H1 (cell line): ENCODE data around the gene BTBD3. TPM values are rescaled to one million over a fixed set of nuclear protein-coding genes. Genes with fewer than 3 reads are reported as not detected.

Experiments used
- CTCF ChIA-PET: fragments of 300-600 bp; sonication (Branson Sonifier 250); formaldehyde crosslinking; loops from one replicate; lab custom pipeline; 2021; ENCODE audit not compliant: partially characterized antibody; lab: Charles Lee
- POLR2A ChIA-PET: fragments of 300-600 bp; sonication (Branson Sonifier 250); formaldehyde crosslinking; loops from one replicate; lab custom pipeline; 2021; ENCODE audit warnings: inconsistent platforms; ENCODE audit not compliant: partially characterized antibody; lab: Charles Lee
- DNase-seq, 2 experiments: peaks; one replicate each; pipeline versions ENCODE4 v3.0.0 to v3.0.0-alpha.2; 2010 to 2022; ENCODE audit warnings: low spot score in 2 of 2, low read depth in 1 of 2, mixed read lengths in 1 of 2
- FAIRE-seq: peaks from 2 replicates; lab custom pipeline; 2011; peaks lifted over from hg19 to GRCh38; lab: Jason Lieb, UNC
- H2AFZ ChIP-seq: 2 replicates; pipeline ENCODE4 v1.8.1; 2012; ENCODE audit warnings: low read length, inconsistent platforms
- H2AK5ac ChIP-seq: 2 replicates; pipeline ENCODE4 v1.6.1; 2013; ENCODE audit warnings: low read depth, low read length
- H2BK120ac ChIP-seq: replicated peaks from 2 replicates; pipeline ENCODE3; 2013; ENCODE audit warnings: low read depth, low read length, inconsistent platforms
- H2BK12ac ChIP-seq: 2 replicates; pipeline ENCODE4 v1.6.1; 2013; ENCODE audit warnings: low read depth, low read length
- H2BK15ac ChIP-seq: 2 replicates; pipeline ENCODE4 v1.6.1; 2013; ENCODE audit warnings: low read length
- H2BK20ac ChIP-seq: 2 replicates; pipeline ENCODE4 v1.6.1; 2013; ENCODE audit warnings: low read length
- H2BK5ac ChIP-seq: 2 replicates; pipeline ENCODE4 v1.6.1; 2013; ENCODE audit warnings: low read depth, low read length
- H3K14ac ChIP-seq: 2 replicates; pipeline ENCODE4 v1.6.1; 2013; ENCODE audit warnings: inconsistent platforms; ENCODE audit not compliant: insufficient read length
- H3K18ac ChIP-seq: 2 replicates; pipeline ENCODE4 v1.6.1; 2013; ENCODE audit warnings: low read length; ENCODE audit errors: extremely low read depth
- H3K23ac ChIP-seq: 2 replicates; pipeline ENCODE4 v1.6.1; 2013; ENCODE audit warnings: inconsistent platforms; ENCODE audit not compliant: insufficient read length
- H3K23me2 ChIP-seq: 2 replicates; pipeline ENCODE4 v1.6.1; 2013; ENCODE audit warnings: low read depth, low read length
- H3K27ac ChIP-seq: 2 replicates; pipeline ENCODE4 v1.6.1; 2011; ENCODE audit warnings: low read depth, low read length, inconsistent platforms
- H3K27me3 ChIP-seq, 4 experiments: replicated peaks in 1 of 4; 1 replicate in 1 of 4; 2 replicates in 3 of 4; pipeline versions ENCODE4 v1.6.1 to v1.8.1; 2011 to 2013; ENCODE audit warnings: low read length in 3 of 4, mild to moderate bottlenecking in 3 of 4, inconsistent platforms in 2 of 4, mixed read lengths in 2 of 4, moderate library complexity in 1 of 4; ENCODE audit not compliant: control insufficient read depth in 3 of 4, insufficient read depth in 3 of 4; ENCODE audit errors: extremely low read depth in 1 of 4
- H3K36me3 ChIP-seq, 4 experiments: 2 replicates each; pipeline versions ENCODE4 v1.6.1 to v1.8.1; 2011 to 2013; ENCODE audit warnings: mild to moderate bottlenecking in 4 of 4, low read length in 3 of 4, moderate library complexity in 2 of 4, control low read depth in 1 of 4, inconsistent platforms in 1 of 4; ENCODE audit not compliant: insufficient read depth in 4 of 4, control insufficient read depth in 2 of 4
- H3K4ac ChIP-seq: replicated peaks from 2 replicates; pipeline ENCODE3; 2013; ENCODE audit warnings: low read length, low read depth, mixed read lengths, inconsistent platforms; ENCODE audit not compliant: insufficient read length
- H3K4me1 ChIP-seq, 4 experiments: replicated peaks in 1 of 4; 1 replicate in 1 of 4; 2 replicates in 3 of 4; pipeline versions ENCODE4 v1.6.1 to v1.8.1; 2011 to 2013; ENCODE audit warnings: low read length in 3 of 4, inconsistent platforms in 2 of 4, mixed read lengths in 1 of 4; ENCODE audit not compliant: insufficient read depth in 4 of 4, control insufficient read depth in 3 of 4
- H3K4me2 ChIP-seq, 2 experiments: 2 replicates each; pipeline versions ENCODE4 v1.6.1 to v1.8.1; 2011 to 2013; ENCODE audit warnings: low read depth in 2 of 2, low read length in 2 of 2, control low read depth in 1 of 2, inconsistent platforms in 1 of 2, mild to moderate bottlenecking in 1 of 2; ENCODE audit not compliant: insufficient read depth in 1 of 2
- H3K4me3 ChIP-seq, 4 experiments: fragments of 200-600, 300-600 bp in 1 of 4; sonication (generic), shearing (Covaris generic), sonication (Bioruptor Twin) in 1 of 4; 2 replicates each; pipeline versions ENCODE4 v1.5.1 to v1.8.1; 2011 to 2016; ENCODE audit warnings: low read length in 4 of 4, low read depth in 3 of 4, control low read depth in 2 of 4, inconsistent platforms in 2 of 4, mild to moderate bottlenecking in 2 of 4, mixed read lengths in 1 of 4, moderate library complexity in 1 of 4; ENCODE audit not compliant: insufficient read depth in 2 of 4; ENCODE audit errors: extremely low read depth in 1 of 4
- H3K56ac ChIP-seq: replicated peaks from 2 replicates; pipeline ENCODE3; 2013; ENCODE audit warnings: low read depth, mild to moderate bottlenecking, mixed read lengths, low read length, inconsistent platforms; ENCODE audit not compliant: insufficient read length
- H3K79me1 ChIP-seq: 2 replicates; pipeline ENCODE4 v1.6.1; 2013; ENCODE audit warnings: low read depth, low read length, control low read depth
- H3K79me2 ChIP-seq, 2 experiments: 2 replicates each; pipeline versions ENCODE4 v1.6.1 to v1.8.1; 2012 to 2013; ENCODE audit warnings: low read length in 2 of 2, mild to moderate bottlenecking in 2 of 2, inconsistent platforms in 1 of 2; ENCODE audit not compliant: insufficient read depth in 2 of 2, control insufficient read depth in 1 of 2
- H3K9ac ChIP-seq, 4 experiments: replicated peaks in 1 of 4; 1 replicate in 1 of 4; 2 replicates in 3 of 4; pipeline versions ENCODE4 v1.6.1 to v1.8.1; 2011 to 2013; ENCODE audit warnings: low read depth in 3 of 4, low read length in 3 of 4, control low read depth in 2 of 4, mild to moderate bottlenecking in 2 of 4, moderate library complexity in 2 of 4, inconsistent platforms in 1 of 4; ENCODE audit errors: extremely low read depth in 1 of 4
- H3K9me3 ChIP-seq, 2 experiments: 2 replicates each; pipeline versions ENCODE4 v1.6.1 to v1.8.1; 2012 to 2013; ENCODE audit warnings: mild to moderate bottlenecking in 2 of 2, moderate library complexity in 2 of 2, control low read depth in 1 of 2, inconsistent platforms in 1 of 2, low read depth in 1 of 2, low read length in 1 of 2, mixed read lengths in 1 of 2; ENCODE audit not compliant: insufficient read depth in 2 of 2
- H4K20me1 ChIP-seq, 2 experiments: replicated peaks in 1 of 2; 2 replicates each; pipeline versions ENCODE3 to v1.8.1; 2011 to 2013; ENCODE audit warnings: inconsistent platforms in 2 of 2, low read length in 2 of 2, mild to moderate bottlenecking in 1 of 2; ENCODE audit not compliant: insufficient read depth in 2 of 2, control insufficient read depth in 1 of 2
- H4K5ac ChIP-seq: 2 replicates; pipeline ENCODE4 v1.6.1; 2013; ENCODE audit warnings: low read length, low read depth, mixed read lengths, inconsistent platforms; ENCODE audit not compliant: insufficient read length
- H4K8ac ChIP-seq: 2 replicates; pipeline ENCODE4 v1.8.0; 2013; ENCODE audit warnings: mild to moderate bottlenecking, moderate library complexity, low read length, inconsistent platforms; ENCODE audit not compliant: insufficient read depth; ENCODE audit errors: extremely low read depth
- H4K91ac ChIP-seq: replicated peaks from 2 replicates; pipeline ENCODE3; 2013; ENCODE audit warnings: low read length, mixed read lengths, inconsistent platforms; ENCODE audit not compliant: insufficient read length
- BACH1 ChIP-seq: IDR thresholded peaks from 2 replicates; pipeline ENCODE4 v1.6.1; 2012; ENCODE audit warnings: low read length, improper control_type of control experiment
- BCL11A ChIP-seq, 2 experiments: IDR thresholded peaks; one replicate each; pipeline ENCODE4 v1.6.1; 2011; ENCODE audit warnings: low read depth in 2 of 2, low read length in 2 of 2, mild to moderate bottlenecking in 2 of 2
- CBX5 ChIP-seq: fragments of 300-800, 300-1000 bp; sonication (generic); IDR thresholded peaks from 2 replicates; pipeline ENCODE4 v1.7.1; 2016; ENCODE audit warnings: antibody characterized with exemption, low read length, low read depth
- CHD1 ChIP-seq: IDR thresholded peaks from 2 replicates; pipeline ENCODE4 v1.6.1; 2012; ENCODE audit warnings: low read depth, low read length, improper control_type of control experiment
- EZH2 ChIP-seq: fragments of 200-600 bp; sonication (generic); IDR thresholded peaks from 2 replicates; pipeline ENCODE4 v1.7.1; 2012; ENCODE audit warnings: low read depth, mild to moderate bottlenecking, moderate library complexity, low read length, inconsistent platforms; ENCODE audit not compliant: severe bottlenecking
- GABPA ChIP-seq: IDR thresholded peaks from 2 replicates; pipeline ENCODE4 v1.6.1; 2011; ENCODE audit warnings: mild to moderate bottlenecking, low read length, moderate library complexity, borderline replicate concordance; ENCODE audit not compliant: insufficient read depth
- HDAC6 ChIP-seq: IDR thresholded peaks from one replicate; pipeline ENCODE4 v1.7.1; 2012; ENCODE audit warnings: low read depth, mild to moderate bottlenecking, inconsistent platforms, low read length, moderate library complexity
- JUND ChIP-seq: IDR thresholded peaks from 2 replicates; pipeline ENCODE4 v1.6.1; 2011; ENCODE audit warnings: mild to moderate bottlenecking, improper control_type of control experiment, low read length
- NRF1 ChIP-seq: IDR thresholded peaks from 2 replicates; pipeline ENCODE4 v1.6.1; 2011; ENCODE audit warnings: mild to moderate bottlenecking, low read depth, low read length, improper control_type of control experiment
- RNF2 ChIP-seq: fragments of 200-900, 300-1000 bp; sonication (generic); IDR thresholded peaks from 2 replicates; pipeline ENCODE4 v1.7.1; 2016; ENCODE audit warnings: borderline replicate concordance, low read depth, mild to moderate bottlenecking, antibody characterized with exemption, low read length; ENCODE audit not compliant: poor library complexity, severe bottlenecking; ENCODE audit errors: missing control alignments
- SP4 ChIP-seq: IDR thresholded peaks from 2 replicates; pipeline ENCODE4 v1.6.1; 2012; ENCODE audit warnings: low read length, inconsistent platforms
- USF2 ChIP-seq: IDR thresholded peaks from 2 replicates; pipeline ENCODE4 v1.6.1; 2011; ENCODE audit warnings: low read length, improper control_type of control experiment
- YY1 ChIP-seq: IDR thresholded peaks from 2 replicates; pipeline ENCODE4 v1.6.1; 2011; ENCODE audit warnings: low read depth, mild to moderate bottlenecking, low read length
- WGBS, 2 experiments: shearing (Covaris generic) in 1 of 2; methylation state at CpG; one replicate each; pipeline versions ENCODE4 v1.1.6 to v1.1.7; 2013 to 2015; ENCODE audit warnings: low lambda C conversion rate in 2 of 2, mixed read lengths in 2 of 2, inconsistent platforms in 1 of 2, low coverage in 1 of 2, missing lambda C conversion rate in 1 of 2; ENCODE audit not compliant: insufficient replicate concordance in 2 of 2, insufficient coverage in 1 of 2, insufficient read length in 1 of 2; ENCODE audit errors: extremely low coverage in 1 of 2, missing lambda C conversion rate in 1 of 2; 5-methylcytosine and 5-hydroxymethylcytosine counted together
- polyA plus RNA-seq, 7 experiments: library from polyadenylated mRNA; depleted of rRNA in 3 of 7; stranded (reverse) in 5 of 7; unstranded in 2 of 7; fragments of >200 nt in 5 of 7; fragments of 200-250 nt in 2 of 7; gene quantifications; 1 replicate in 5 of 7; 2 replicates in 1 of 7; 4 replicates in 1 of 7; pipeline versions ENCODE4 v1.2.1 to v1.2.3, GENCODE V29; 2011 to 2013; ENCODE audit warnings: missing spikeins in 2 of 7, mixed read lengths in 2 of 7
- total RNA-seq: library from RNA; stranded (reverse); fragmentation: NEBNext Ultra II Directional; extraction: Animal tissue kit (Norgen Biotek cat#: 25700); gene quantifications from 2 replicates; pipeline ENCODE4 v1.2.1, GENCODE V29; 2021

BTBD3 gene
- total and polyA plus RNA-seq, 2 of the 8 experiments (the other 6 are each of a cell fraction or from before 2014, with no cell fraction given) = 36.7 to 45.5 TPM

DNA sequence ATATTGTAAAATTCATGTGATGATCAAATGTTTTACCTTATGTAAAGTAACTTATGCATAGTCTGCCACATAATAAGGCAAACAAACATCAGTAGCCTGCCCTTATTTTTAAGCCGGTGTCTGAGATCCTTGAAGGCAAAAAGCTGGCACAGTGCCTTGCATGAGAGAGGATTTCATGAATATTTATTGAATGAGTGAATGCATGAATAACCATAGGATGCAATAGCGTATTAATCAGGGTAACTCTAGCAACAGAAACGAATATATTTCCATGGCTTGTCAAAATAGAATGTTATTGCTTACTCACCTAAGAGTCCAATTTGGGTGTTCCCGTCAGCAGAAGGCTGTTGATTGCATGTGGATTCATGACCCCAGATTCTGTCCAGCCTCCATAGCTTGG is 34.9 kb downstream of the BTBD3 start:
- H3K9me3 ChIP-seq = peaks cover 2 to 4% of the 10 kb centered on the region in 2 experiments; a peak in 2 of 4 replicates
- no peak overlapping the region for H4K8ac ChIP-seq
- H4K5ac ChIP-seq = no peak overlapping the region
- H2BK15ac ChIP-seq = no peak overlapping the region
- H3K4me3 ChIP-seq = no peak overlapping the region
- H3K23me2 ChIP-seq = no peaks in the 10 kb centered on the region
- H2BK12ac ChIP-seq = no peak overlapping the region
- TF ChIP-seq BACH1 (no peak), CHD1 (no peak), JUND (no peak), USF2 (no peak), CBX5 (no peak), SP4 (no peak), RNF2 (no peak), BCL11A (IDR thresholded peaks at IDR 0.05; ENCODE audit: low read depth in 2 of 2, low read length in 2 of 2) (no peak), HDAC6 (no peak), EZH2 (no peak), GABPA (no peak), YY1 (no peak), NRF1 (no peak)
- no peak overlapping the region for H3K56ac ChIP-seq
- no peak overlapping the region for H3K23ac ChIP-seq
- no peak overlapping the region for H3K27ac ChIP-seq
- H3K4ac ChIP-seq = no peak overlapping the region
- no peak overlapping the region for H3K14ac ChIP-seq
- DNase-seq (no peak), FAIRE-seq (no peak)
- no peak overlapping the region for H3K9ac ChIP-seq
- WGBS, 2 experiments = 96% methylated on average over 4 of the region's 4 CpGs; no CpG with 5 or more reads in 1 of the 2 experiments
- H2AFZ ChIP-seq = no peak overlapping the region
- no peak overlapping the region for H2BK20ac ChIP-seq
- H2BK5ac ChIP-seq = no peak overlapping the region
- H3K79me1 ChIP-seq = no peaks in the 10 kb centered on the region
- H4K91ac ChIP-seq = no peak overlapping the region
- no peak overlapping the region for H2BK120ac ChIP-seq
- H4K20me1 ChIP-seq = no peaks in the 10 kb centered on the region
- H3K4me1 ChIP-seq = no peaks in the 10 kb centered on the region
- H3K79me2 ChIP-seq = no peaks in the 10 kb centered on the region
- ChIA-PET POLR2A (no interaction called here), CTCF (no interaction called here)
- H3K36me3 ChIP-seq = no peaks in the 10 kb centered on the region; a peak in 1 of 8 replicates
- H3K4me2 ChIP-seq = no peak overlapping the region
- H3K27me3 ChIP-seq = no peaks in the 10 kb centered on the region
- H3K18ac ChIP-seq = no peak overlapping the region
- no peak overlapping the region for H2AK5ac ChIP-seq
